HG03175 (cell line): ENCODE results near the gene OSGIN1.

ENCODE experiments used
- ATAC-seq: cut with Tn5 transposase; IDR thresholded peaks from one replicate; pipeline ENCODE4 v1.9.1; 2021; ENCODE audit warnings: mild to moderate bottlenecking, moderate library complexity; ENCODE audit not compliant: unreplicated experiment

Gene OSGIN1

DNA sequence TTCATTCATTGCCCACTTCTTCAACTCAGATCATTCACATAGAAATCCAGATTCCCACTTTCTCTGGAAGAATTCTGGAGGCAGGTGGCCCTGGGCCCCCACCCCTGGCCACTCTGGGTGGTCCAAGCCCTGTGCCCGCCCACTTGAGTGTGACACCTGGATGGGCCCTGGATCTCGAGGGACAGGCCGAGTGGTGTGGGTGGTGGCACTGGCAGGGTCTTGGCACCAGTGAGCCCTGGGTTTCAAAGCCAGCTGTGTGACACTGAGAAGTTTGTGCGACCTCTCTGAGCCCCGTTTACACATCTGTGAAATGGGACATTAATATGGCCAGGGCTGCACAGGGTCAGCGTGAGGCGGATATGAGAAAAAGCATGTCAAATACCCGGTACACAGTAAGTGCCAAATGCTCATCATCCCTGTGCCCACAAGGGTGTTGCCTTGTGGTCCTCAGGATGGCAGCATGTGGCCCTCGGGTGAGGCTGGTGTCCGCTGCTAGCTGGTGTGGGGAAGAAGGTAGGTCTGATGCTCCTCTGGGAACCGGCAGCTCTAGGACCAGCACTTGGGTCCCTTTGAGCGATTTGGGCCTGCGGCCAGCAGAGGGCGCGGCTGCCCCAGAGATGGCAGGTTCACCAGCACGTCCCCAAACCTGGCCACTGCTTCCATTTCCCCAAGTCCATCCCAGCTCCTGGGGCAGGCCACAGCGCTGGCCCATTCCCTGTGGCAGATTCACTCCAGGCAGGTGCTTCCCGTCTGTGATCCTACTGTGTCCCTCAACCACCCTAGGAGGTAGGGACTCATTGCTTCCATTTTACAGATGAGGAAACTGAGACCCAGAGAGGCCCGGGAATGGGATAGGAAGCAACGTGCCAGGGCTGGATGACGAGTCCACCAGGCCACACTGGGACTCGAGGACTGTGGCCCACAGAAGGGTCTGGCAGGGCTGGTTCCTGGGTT is 3.6 kb downstream of the OSGIN1 start:
- peak; percentile 40 for ATAC-seq

DNA sequence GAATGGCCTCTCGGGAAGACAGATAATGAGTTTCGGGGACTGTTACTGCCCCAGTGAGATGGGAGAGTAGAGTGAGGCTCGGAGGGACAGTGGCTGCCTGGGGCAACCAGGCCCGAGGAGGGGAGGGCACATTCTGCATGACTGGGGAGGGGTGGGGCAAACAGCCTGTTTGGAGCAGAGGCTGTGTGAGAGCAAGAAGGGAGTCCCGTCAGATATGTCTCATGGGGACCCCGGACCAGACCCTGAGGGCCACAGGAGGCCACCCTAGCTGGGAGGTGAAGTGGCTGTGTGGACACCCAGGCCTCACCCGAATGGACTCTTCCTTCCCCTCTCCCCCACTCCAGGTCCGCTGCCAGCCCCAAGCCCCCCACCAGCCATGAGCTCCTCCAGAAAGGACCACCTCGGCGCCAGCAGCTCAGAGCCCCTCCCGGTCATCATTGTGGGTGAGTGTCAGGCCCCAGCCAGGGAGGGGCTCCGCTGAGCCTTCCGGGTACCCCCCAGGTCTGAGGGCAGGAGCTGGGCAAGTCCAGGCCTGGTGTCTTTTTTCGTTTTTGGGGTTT is 4.3 kb downstream of the OSGIN1 start:
- no peak for ATAC-seq

DNA sequence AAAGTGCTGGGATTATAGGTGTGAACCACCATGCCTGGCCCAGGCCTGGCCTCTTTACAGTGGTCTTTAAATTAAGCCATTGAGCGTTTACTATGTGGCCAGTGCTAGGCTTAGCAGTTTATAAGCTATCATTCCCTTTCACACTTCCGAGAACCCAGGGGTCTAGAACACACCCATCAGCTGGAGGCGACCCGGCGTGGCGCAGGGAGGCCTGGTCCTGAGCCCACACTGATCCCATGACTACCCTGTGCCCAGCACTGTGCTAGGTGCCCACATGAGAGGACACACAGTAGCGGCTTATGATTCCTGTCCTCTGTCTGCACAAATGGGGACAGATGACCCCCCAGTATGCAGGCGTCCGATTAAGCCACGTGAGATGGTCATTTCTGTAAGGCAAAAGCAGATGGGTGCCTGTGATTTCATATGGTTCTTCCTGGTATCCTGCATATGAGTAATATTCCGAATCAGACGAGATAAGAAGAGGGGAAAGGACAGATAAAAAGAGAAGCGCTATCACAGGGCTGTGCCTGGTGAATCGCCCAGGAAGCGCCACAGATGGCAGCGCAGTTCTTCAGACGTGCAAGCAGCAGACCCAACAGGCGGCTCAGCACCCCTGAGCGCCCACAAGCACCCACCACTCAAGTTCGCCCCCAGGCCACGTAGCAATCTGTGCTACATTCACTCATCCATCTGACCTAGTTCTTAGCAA is 5.3 kb downstream of the OSGIN1 start:
- no peak for ATAC-seq

DNA sequence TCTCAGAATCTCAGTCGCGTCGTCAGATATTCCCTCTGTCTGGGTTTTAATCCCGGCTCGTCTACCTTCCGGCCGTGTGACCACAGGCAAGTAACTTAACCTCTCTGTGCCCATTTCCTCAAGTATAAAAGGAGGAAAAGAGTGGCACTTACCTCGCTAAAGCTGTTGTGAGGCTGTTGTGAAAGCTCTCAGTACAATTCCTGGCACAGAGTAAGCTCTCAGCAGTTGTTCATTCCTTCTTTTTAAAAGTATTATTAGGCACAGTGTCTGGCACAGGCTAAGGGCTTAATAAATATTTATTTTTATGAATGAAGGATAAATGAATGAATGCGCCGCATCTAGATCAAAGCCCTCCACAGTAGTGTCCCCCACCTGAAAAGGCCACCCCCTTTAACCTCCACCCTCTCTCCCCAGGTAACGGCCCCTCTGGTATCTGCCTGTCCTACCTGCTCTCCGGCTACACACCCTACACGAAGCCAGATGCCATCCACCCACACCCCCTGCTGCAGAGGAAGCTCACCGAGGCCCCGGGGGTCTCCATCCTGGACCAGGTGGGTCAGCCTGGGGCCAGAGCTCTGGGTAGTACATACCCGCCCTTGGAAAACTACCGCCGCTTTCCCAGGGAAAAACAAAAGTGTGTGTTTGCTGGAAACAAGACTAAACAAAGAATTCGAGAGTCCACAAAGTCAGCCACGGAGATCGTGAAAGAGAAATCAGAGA is 6.0 kb downstream of the OSGIN1 start:
- no peak for ATAC-seq

DNA sequence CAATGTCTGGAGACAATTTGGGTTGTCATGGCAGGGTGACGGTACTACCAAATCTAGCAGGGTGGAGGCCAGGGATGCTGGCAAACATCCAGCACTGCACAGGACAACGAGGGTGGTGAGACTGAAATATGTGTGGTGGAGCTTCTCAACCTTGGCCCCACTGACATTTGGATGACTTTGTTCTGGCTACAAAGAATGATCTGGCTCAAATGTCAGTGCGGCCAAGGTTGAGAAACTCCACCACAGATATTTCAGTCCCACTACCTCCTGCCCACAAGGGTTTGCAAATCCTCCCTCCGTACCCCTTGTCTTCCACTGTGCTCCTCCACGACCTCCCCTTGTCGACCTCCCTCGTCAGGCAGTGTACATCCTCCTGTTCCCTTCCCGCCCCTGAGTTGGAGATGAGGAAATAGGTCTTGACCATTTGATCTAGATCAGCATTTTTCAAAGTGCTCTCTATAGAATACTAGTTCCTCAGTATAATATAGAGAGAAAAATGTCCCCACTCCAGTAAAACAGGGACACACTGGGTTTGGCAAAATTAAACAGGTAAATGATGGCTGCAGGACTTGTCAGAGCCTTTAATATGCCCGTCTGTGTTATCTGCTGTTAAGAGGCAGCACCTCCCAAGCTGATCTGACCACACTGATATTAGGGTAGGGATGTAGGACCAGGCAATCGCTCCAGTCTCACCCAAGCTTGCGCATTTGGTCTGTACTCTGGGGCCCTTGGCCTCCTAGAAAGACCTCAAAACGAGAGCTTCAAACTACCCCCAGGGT is 6.8 kb downstream of the OSGIN1 start:
- no peak for ATAC-seq

DNA sequence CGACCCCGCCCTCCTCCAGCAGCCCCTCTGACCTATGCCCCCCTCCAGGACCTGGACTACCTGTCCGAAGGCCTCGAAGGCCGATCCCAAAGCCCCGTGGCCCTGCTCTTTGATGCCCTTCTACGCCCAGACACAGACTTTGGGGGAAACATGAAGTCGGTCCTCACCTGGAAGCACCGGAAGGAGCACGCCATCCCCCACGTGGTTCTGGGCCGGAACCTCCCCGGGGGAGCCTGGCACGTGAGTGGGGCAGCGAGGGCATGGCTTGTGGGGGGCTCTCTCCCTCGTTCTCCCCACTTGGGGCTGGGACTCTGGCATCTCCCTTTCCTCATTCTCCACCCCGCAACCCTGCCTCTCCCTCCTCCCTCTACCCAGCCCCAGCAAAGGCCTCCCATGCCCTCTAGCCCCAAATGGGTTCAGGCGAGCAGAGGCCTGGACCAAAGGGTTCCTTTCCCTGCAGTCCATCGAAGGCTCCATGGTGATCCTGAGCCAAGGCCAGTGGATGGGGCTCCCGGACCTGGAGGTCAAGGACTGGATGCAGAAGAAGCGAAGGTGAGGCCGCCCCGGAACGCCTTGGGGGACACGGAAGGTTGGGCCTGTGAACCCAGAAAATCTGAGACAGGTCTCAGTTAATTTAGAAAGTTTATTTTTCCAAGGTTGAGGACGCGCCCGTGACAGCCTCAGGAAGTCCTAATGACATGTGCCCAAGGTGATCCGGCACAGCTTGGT is 7.6 kb downstream of the OSGIN1 start:
- no peak for ATAC-seq

DNA sequence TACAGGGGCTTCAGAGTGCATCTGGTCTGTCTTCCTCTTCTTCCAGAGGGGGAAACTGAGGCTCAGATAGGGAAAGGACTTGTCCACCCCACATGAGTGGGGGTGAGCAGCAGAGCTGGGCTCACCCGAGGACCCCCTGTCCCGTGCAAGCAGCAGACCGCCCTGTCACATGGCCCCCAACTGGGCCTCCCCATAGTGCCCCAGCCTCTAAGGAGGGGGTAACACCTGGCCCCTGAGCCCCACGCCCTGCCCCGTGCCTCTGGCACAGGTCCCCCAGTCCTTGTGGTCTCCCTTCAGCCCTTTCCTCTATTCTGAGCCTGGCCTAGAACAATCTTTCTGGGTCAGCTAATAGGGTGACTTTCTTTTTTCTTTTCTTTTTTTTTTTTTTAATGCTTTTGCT is 8.6 kb downstream of the OSGIN1 start:
- ATAC-seq = no peak

DNA sequence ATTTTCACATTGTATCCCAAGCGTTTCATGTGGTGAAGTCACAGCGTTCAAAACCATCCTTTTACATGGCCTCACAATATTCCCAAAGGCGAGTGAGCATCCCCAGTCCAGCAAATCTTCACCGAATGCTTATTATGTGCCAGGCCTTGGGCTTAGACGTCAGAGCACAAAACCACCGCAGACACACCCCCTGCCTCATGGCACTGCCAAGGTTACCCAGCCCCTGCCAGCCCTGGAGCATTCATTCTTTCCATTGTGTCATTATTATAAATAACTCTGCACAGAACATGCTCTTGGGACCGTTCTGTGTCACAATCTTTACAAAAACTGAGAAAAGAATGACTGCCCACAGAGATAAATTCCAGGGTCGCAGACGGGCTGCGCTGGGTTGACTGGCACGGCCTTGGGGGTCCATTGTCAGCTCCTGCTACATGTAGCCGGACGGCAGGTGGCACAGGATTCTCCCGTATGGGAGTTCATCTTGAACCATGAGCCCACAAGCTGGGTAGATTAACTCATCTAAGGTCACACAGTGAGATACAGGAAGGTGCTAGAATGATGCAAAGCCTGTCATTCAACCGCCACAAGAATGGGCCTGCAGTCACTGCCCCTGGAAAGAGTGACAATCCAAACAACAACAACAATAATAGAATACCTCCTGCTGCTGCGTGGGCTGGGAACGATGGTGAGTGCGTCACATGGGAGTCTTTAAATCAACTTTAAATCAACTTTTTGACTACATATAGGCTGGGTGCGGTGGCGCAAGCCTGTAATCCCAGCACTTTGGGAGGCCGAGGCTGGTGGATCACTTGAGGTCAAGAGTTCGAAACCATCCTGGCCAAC is 10.5 kb downstream of the OSGIN1 start:
- no peak for ATAC-seq

DNA sequence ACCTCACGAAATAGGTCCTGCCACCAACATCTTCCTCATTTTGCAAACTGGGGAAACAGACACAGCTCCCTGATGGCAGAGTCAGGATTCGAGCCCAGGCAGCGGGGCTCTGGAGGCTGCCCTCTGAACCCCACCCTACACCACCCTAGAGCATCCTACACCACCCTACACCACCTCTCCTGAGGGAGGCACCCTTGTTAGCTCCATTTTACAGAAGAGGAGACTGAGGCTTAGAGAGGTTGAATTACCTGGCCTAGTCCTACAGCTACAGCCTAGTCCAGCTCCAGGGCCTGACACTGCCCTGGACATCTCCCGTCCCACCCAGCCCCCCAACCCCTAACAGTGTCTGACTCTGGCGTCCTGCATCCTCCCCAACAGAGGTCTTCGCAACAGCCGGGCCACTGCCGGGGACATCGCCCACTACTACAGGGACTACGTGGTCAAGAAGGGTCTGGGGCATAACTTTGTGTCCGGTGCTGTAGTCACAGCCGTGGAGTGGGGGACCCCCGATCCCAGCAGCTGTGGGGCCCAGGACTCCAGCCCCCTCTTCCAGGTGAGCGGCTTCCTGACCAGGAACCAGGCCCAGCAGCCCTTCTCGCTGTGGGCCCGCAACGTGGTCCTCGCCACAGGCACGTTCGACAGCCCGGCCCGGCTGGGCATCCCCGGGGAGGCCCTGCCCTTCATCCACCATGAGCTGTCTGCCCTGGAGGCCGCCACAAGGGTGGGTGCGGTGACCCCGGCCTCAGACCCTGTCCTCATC is 11.8 kb downstream of the OSGIN1 start:
- ATAC-seq = no peak

DNA sequence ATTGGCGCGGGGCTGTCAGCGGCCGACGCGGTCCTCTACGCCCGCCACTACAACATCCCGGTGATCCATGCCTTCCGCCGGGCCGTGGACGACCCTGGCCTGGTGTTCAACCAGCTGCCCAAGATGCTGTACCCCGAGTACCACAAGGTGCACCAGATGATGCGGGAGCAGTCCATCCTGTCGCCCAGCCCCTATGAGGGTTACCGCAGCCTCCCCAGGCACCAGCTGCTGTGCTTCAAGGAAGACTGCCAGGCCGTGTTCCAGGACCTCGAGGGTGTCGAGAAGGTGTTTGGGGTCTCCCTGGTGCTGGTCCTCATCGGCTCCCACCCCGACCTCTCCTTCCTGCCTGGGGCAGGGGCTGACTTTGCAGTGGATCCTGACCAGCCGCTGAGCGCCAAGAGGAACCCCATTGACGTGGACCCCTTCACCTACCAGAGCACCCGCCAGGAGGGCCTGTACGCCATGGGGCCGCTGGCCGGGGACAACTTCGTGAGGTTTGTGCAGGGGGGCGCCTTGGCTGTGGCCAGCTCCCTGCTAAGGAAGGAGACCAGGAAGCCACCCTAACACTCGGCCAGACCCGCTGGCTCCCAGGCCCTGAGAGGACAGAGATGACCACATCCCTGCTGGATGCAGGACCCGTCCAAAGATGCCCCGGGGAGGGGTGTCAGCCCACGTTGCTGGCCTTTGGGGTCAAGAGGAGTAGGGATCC is 12.6 kb downstream of the OSGIN1 start:
- ATAC-seq = no peak

DNA sequence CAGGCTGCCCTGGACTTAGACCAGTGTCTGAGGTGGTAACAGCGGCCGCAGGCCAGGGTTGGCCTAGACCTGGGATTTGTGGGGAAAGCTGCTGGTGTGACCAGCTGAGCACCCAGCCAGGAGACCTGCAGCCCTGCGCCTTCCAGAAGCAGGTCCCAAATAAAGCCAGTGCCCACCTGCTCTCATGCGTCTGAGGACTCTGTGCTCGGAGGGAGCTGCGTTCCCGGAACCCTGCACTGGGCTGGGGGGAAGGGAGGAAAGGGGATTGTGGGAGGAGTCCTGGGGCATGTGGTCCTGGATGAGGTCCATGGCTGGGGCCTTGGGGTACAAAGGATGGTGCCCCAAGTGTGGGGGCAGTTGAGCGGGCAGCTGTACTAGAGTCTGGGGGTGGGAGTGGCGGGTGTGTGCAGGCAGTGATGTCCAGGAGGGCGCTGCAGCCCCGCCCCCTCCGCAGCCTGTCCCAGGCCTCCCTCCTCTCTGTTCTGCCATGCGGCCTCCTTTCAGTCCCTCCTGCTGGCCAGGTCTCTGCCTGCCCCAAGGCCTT is 13.2 kb downstream of the OSGIN1 start:
- no peak for ATAC-seq

DNA sequence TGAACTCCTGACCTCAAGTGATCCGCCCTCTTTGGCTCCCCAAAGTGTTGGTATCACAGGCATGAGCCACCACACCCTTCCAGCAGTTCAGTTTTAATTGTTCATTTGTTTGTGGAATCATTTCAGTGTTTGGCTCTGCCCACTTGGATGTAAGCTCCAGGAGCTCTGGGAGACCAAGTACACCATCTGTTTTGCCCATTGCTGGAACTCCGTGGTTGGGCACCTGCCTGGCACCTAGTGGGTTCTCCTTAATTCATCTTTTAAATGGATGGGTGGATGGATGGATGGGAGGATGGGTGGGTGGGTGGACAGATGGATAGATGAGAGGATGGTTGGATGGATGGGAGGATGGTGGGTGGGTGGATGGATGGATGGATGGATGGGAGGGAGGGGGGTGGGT is 14.1 kb downstream of the OSGIN1 start:
- ATAC-seq = no peak

DNA sequence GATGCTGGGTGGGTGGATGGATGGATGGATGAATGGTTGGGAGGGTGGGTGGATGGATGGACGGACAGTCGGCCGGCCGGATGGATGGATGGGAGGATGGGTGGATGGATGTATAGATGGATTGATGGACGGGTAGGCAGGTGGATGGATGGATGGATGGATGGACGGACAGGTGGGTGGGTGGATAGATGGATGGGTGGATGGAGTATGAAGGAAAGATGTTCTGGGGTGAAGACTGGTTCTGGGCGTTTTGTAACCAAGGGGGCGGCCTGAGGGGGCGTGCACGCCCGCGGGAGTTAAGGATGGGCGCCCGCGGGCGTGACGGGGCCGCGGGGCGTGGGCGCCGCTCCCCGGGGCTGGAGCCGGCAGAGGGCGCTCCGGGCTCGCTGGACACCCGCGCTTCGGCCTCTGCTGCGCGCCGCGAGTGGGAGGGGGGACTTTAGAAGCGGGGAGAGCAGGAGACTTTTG is 14.8 kb downstream of the OSGIN1 start, which contains the start of gene NECAB2:
Gene NECAB2 (plus strand): TSS at position 407 of the 468 bp plus-strand sequence. CDS start 405 bp downstream, outside the sequence.
- ATAC-seq = no peak

DNA sequence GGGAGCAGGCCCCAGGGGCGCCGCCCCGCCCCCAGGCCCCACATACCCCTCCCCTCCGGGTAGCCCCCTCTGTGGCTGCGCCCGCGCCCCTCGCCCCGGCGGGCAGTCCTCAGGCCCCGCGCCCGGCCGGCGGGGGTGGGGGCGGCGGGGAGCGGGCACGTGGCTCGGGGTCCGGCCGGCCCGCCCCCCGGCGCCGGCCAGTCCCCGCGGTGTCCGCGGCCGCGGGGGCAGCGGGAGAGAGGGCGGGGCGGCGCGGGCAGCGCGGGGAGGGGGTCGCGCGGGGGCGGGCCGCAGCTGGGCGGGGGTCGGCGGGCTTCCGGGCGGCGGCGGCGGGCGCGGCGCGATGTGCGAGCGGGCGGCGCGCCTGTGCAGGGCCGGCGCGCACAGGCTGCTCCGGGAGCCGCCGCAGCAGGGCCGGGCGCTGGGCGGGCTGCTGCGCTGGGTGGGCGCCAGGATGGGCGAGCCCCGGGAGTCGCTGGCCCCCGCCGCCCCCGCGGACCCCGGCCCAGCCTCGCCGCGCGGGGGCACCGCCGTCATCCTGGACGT is 15.3 kb downstream of the OSGIN1 start:
- ATAC-seq = no peak

DNA sequence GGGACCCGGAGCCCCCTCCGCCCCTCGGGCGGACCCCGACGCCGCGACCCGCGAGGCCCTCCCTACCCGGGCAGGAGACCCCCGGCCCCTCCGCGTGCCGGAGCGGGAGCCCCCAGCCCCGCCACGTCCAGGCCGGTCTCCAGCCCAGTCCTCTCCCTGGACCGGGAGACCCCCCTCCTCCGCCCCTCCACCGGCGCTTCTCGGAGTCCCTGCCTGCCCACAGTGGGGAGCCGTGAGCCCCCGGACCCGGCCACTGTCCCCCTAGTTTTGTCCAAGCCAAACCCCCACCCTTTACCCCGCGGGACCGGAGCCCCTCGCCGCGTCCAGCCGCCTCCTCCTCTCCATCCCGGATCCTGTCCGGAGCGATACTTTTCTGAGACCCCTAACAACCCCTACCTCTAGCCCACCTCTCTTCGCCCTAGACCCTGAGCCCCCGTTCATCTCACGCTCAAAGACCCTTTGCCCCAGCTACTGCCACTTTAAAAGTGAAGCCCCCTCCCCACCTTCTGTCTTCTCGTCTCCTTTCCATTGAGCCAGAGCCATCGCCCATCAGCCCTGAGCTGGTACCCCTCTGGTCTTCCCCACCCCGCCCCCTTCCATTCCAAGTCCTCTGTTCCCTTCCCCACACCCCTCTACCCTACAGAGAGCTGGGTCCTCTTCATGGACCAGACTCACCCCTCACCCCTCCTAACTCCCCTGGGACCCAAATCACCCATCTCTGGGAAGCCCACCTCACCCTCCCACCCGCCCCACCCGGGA is 16.0 kb downstream of the OSGIN1 start:
- no peak for ATAC-seq
